Measurements from ENCODE around the gene SEC14L6.
A peak's percentile ranks its signal among the peaks of the same experiment; 100 is the strongest.

SEC14L6 gene

GRCh38 chr22:30491381-30491780, 55.2 kb downstream of the SEC14L6 start:
- no peak for DNase-seq

GRCh38 chr22:30490399-30490798, 56.1 kb downstream of the SEC14L6 start:
- no peak for DNase-seq

- DNase-seq: no peak
These were observed 58.4 kb downstream of the SEC14L6 start for GRCh38 chr22:30488121-30488520.

- no peak for DNase-seq
These were observed 59.9 kb downstream of the SEC14L6 start for GRCh38 chr22:30486661-30487115.

GRCh38 chr22:30486118-30486517, 60.4 kb downstream of the SEC14L6 start:
- DNase-seq: no peak

- peak; percentile 91 for DNase-seq
These were observed 61.1 kb downstream of the SEC14L6 start for GRCh38 chr22:30485362-30485988.

- no peak for DNase-seq
These were observed 63.4 kb downstream of the SEC14L6 start for GRCh38 chr22:30483169-30483568.

GRCh38 chr22:30481711-30482110, 64.8 kb downstream of the SEC14L6 start:
- no peak for DNase-seq

- no peak for DNase-seq
These were observed 66.6 kb downstream of the SEC14L6 start for GRCh38 chr22:30479981-30480380.

- DNase-seq: no peak
These were observed 71.7 kb downstream of the SEC14L6 start for GRCh38 chr22:30474683-30475424.

GRCh38 chr22:30474121-30474520, 72.4 kb downstream of the SEC14L6 start:
- DNase-seq: no peak

- no peak for DNase-seq
These were observed 73.4 kb downstream of the SEC14L6 start for GRCh38 chr22:30472994-30473720.
